Erythroblast (primary cell): ENCODE results near the gene CFAP251.

Experiments
- GATA1 ChIP-seq: IDR thresholded peaks from 2 replicates; pipeline ENCODE4 v1.6.1; 2011; ENCODE audit warnings: low read depth, mild to moderate bottlenecking, control low read depth, low read length, moderate library complexity
- POLR2A ChIP-seq: IDR thresholded peaks from 2 replicates; pipeline ENCODE4 v1.6.1; 2011; ENCODE audit warnings: mild to moderate bottlenecking, low read length

- TF ChIP-seq POLR2A, result no peak
- TF ChIP-seq GATA1, result no peak
Measured at GRCh38 chr12:121874071-121874470, 44.3 kb upstream of the CFAP251 start.
